ENCODE measurements around the gene TSLP.

Gene TSLP

DNA sequence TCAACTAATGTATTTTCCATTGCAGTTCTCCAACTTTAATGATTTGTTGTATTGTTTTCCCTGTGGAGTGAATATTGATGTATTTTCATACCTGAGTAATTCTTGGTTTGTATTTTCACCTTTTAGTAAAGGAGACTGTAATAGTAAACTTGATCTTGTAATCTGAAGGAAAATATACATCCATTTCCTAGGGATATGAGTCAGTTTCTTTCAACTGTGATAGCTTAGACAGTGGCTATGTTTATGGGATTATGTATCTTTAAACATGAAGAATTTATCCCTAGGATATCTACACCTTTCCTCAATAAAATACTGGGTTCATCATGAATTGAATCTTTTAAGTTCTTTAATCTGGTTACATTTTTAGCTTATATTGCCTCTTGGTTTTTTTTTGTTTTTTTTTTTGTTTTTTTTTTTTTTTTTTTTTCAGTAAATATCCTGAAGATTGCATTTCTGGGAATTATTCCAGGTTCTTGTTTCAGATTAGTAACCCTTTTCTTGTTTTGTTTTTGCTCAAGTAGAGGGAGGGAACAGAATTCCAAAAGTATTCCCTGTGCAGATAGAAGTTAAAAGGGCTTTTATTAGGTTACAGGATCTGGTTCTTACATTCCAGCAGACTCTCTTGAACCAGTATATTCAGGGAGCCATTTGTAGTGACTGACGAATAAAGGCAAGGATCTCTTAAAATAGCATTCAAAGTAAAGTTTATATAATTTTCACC is 27.7 kb downstream of the TSLP start:
- DNase-seq, result no peak

DNA sequence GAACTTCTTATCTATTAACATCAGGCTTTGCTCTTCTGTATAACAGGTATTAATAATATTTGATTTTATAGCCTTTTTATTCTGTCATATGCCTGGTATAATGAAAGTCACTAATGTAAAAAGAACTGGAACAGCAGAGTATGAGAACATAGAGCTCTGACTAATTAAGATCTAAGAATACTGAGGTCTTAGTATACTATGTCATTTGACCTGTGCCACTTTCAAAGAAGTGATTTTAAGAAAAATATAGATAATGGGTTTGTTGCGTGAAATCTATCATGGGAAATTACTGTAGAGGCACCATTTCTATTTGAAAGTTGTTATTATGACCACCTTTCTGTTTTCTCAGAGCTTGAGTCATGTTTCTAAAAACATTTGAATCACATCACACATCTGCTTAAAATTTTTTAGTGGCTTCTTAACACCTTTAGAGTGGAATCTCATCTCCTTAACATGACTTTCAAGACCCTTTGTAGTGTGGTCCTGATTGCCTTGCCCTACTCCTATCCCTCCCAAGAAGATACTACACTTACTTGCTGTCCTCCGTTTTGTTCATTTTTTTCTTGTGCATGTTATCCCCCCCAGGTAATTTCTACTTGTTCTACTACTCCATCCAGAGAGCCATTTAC is 34.9 kb downstream of the TSLP start:
- no peak for DNase-seq

DNA sequence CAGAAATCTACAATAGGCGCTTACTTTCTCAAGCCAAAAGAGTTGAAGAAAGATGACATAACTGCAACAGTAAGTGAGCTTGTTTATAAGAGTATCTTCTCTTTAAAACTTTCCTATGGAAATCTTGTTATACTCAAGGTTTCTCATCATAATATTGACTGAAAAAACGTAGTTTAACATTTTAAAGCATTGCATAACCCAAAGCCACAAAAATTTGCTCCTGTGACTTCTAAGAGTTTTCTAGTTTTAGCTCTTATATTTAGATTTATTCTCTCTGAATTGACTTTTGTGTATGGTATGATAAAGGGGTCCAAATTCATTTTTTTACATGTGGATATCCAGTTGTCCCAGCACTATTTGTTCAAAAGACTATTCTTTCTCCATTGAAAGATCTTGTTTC is 35.9 kb downstream of the TSLP start:
- DNase-seq, result no peak

DNA sequence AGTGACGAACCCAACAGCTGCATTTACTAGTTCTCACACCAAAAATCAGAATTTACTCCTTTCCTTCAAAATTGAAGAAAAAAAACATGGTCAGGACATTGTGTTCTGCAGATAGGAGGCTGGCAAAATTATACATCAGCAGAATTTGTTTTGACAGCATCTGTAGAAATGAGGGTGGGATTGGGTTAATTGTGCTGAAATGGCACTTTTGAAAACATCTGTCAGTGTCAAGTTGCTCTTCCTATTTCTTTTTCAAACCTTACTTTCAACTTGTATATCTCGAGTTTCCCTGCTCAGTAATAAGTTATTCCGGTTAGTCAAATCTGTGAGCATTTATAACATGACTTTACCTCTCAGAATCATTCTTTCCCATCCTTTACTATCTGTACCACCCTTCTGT is 40.4 kb downstream of the TSLP start:
- DNase-seq, result no peak

DNA sequence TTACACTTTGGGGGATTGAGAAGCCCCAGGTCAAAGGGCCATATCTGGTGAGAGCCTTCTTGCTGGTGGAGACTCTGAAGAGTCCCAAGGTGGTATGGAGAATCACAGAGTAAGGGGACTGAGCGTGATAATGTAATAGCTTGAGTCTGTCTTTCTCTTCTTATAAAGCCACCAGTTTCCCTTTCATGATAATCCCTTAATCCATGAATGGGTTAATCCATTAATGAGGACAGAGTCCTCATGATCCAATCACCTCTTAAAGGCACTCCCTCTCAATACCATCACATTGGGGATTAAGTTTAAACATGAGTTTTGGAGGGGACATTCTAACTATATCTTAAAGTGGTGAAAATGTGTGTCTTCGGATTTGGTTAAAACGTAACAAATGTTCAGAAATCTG is 42.2 kb downstream of the TSLP start:
- no peak for DNase-seq

DNA sequence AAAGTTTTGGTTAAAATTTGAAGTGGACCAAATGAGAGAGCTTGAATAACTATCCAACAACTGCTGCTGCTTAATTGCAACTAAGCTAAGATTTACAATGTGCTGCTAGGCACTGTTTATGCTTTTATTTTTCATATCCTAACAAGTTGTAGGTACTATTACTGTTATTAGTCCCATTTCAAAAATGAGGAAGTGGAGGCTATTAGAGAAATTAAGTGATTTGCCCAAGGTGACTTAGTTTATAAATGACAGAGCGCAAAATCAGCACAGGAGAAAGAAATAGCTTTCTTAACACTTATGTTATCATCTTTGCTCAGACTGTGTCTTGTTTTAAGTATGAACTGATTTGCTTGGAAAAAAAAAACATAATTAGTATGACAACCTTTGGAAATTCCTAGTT is 43.7 kb downstream of the TSLP start:
- DNase-seq, result no peak

DNA sequence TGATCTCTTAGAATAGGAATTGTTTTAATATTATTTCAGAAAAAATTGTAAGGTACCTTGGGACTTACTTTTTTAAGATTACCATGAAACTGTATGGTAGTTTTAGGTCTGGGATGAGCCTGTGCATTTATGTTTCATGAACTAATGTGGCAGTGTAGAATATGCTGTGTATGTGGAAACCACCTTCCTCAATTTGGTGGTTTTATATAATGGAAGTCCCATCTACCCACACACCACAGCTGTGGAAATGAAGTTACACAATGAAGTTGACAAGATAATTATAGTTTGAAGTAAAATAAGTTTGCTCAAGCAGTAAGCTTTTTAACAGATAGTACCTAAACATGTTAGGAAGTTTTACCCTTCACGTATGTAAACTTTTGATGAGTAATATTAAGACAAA is 45.0 kb downstream of the TSLP start:
- no peak for DNase-seq

DNA sequence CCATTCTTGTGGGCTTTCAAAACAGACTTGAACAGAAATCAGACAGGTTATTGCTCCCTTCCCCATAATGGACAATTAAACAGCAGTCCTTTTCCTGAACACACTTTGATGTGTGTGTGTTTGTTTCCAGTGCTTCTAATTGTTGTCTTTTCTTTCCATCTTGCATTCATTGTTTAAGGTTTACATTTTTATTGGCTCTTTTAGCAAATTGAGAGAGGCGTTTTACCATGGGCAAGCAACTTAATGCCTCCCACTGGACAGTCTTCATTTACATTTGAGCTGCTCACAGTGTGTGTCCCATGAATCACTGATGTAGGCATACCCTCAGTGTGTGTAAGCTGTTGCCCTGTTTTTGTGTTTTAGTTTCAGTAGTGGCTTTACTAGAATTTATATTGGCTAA is 45.6 kb downstream of the TSLP start:
- no peak for DNase-seq

DNA sequence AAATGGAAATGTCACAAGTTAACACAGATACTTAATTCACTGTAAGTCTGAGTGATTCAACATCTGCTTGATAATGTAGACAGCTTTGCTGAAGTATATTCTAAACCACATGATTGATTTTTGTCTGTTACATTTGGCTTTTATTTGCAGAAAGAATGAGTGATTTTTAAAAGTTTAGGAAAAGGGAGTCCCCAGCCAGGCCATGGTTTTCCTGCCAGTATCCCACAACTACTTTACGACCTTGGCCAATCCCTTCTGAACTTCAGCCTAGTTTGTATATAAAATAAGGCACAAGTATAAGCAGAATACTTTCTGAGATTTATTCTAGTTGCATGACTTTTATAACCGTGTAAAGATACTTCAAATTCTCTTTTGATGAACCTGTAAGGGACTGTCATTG is 47.7 kb downstream of the TSLP start:
- no peak for DNase-seq

DNA sequence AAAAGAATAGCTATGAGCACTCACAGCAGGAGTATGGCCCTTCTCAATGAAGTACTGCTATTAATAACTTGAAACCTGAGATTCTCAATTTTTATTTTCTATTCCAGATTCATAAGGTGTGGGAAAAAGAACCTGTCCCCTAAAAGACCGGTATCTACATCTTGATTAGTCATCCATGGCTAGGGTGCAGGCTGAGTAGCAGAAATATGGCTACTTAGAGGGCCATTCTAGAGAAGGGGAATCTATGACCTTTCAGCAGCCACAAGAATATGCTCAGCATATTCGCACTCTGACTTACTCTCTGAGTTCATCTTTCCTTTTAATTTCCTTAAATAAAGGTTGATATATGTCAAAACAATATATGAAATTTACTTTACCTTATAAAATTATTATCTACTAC is 48.3 kb downstream of the TSLP start:
- DNase-seq, result no peak

DNA sequence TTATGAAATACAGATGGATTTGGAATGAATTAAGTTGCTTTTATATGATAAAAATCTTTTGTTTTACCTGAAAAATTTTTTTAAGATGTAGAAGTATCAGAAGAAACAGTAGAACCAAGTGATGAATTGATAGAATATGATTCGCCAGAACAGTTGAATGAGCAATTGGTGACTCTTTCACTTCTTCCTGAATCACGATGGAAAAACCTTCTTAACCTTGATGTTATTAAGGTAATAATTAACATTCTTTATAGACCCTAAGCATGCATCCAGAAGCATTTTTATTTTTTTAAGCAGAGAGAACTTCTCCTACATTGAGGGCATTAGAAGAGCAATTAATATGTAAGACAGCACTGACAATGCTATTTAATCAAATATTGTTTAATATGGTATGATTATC is 49.4 kb downstream of the TSLP start:
- DNase-seq, result no peak

DNA sequence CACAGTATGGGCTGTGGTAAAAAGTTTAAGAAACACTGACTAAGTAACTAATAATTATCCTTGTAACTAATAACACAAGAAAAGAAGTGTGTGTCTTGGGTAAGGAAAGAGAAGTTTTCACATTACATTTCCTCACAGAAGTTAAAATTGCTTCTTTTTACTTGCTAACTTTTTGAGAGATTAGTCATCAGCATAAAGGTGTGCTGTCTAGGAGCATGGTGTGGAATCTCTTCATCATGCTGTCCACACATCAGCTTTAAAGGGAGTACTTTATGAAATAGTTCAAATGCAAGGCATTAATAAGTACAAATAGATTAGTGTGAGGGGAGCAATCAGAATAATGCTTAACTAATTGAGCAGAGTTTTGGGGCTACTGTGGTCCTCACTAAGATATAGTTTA is 50.4 kb downstream of the TSLP start:
- DNase-seq, result no peak

DNA sequence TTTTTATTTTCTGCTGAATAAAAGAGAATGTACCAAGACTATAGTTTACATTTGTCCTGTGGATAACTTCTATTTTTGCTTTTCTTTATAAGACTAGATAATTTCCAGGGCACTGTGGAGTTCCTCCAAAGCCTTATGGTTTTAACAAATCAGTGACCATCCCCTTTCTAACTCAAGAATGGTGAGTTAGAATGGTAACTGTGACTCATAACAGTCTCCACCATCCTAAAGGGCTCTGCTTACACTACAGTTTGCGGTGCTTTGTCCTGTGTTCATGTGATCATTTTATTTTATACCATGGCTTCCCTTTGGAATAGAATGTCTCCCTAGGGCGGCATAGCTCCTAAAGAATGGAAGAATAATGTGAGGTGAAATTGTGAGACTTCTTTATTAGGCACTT is 50.9 kb downstream of the TSLP start:
- no peak for DNase-seq

DNA sequence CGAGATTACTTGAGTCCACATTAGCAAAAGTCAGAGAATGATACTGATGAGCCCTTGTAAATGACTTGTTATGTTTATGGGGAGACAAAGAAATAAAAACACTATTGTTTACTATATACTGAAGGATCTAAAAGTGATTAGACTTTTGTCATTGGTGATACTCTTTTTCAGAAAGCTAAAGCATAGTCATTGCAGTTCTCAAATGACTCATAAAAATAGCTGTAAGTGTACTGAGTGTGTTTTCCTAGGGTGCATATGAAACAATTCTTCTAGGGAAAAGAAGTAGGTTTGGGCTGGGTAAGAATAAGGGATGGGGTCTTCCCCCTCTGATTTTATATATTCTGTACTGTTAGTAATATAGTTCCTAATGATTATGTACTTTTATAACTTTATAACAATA is 53.3 kb downstream of the TSLP start:
- no peak for DNase-seq

DNA sequence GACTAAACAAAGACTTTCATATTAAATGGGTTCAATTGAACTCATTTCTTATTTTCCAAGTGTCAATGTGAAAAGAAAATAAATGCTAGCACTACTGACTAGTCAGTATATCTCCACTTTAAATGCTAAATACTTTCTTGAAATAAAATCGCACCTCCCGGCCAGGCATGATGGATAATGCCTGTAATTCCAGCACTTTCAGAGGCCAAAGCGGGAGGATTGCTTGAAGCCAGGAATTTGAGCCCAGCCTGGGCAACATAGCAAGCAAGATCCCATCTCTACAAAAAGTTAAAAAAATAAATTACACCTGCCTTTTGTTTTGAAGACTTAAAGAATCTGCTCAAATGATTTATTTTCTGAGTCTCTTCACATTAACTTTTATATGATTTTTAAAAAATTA is 55.4 kb downstream of the TSLP start:
- DNase-seq, result no peak
